Measurements from ENCODE around the gene ARHGEF11.

Gene ARHGEF11, protein sequence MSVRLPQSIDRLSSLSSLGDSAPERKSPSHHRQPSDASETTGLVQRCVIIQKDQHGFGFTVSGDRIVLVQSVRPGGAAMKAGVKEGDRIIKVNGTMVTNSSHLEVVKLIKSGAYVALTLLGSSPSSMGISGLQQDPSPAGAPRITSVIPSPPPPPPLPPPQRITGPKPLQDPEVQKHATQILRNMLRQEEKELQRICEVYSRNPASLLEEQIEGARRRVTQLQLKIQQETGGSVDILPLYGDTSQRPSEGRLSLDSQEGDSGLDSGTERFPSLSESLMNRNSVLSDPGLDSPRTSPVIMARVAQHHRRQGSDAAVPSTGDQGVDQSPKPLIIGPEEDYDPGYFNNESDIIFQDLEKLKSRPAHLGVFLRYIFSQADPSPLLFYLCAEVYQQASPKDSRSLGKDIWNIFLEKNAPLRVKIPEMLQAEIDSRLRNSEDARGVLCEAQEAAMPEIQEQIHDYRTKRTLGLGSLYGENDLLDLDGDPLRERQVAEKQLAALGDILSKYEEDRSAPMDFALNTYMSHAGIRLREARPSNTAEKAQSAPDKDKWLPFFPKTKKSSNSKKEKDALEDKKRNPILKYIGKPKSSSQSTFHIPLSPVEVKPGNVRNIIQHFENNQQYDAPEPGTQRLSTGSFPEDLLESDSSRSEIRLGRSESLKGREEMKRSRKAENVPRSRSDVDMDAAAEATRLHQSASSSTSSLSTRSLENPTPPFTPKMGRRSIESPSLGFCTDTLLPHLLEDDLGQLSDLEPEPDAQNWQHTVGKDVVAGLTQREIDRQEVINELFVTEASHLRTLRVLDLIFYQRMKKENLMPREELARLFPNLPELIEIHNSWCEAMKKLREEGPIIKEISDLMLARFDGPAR (N-terminal part only)

GRCh38 chr1:157045250-157046218 lies at the start of gene ARHGEF11:
TSS of gene ARHGEF11 (minus strand) at chr1:157045742. CDS start at chr1:157044330, 1,412 bp downstream.
- Histone ChIP-seq H3K79me2 (ENCODE audit: insufficient read depth, low read length) (no peaks in the 10 kb centered on the region), H3K9ac (ENCODE audit: low read depth, low read length, poor library complexity, severe bottlenecking) (no peak within 1 kb of the TSS), H3K4me1 (ENCODE audit: insufficient read depth, low read length, poor library complexity, severe bottlenecking) (no peaks in the 10 kb centered on the region), H3K36me3 (ENCODE audit: insufficient read depth, low read length) (no peaks in the 10 kb centered on the region), H3K4me2 (ENCODE audit: low read depth, low read length, poor library complexity, severe bottlenecking) (peak within 1 kb of the TSS; percentile 18), H2AFZ (ENCODE audit: low read length) (no peak within 1 kb of the TSS), H3K9me2 (replicated peaks; ENCODE audit: low read depth, low read length) (no peaks in the 10 kb centered on the region), H3F3A (ENCODE audit: low read depth) (no peaks in the 10 kb centered on the region), H3K9me3 (ENCODE audit: insufficient read depth, low read depth, low read length) (no peaks in the 10 kb centered on the region), H3K27me3 (ENCODE audit: insufficient read depth, low read length, poor library complexity, severe bottlenecking) (peaks cover 61% of the 10 kb centered on the region), H4K20me1 (ENCODE audit: insufficient read depth, low read length, poor library complexity, severe bottlenecking) (no peaks in the 10 kb centered on the region), H3K4me3 (ENCODE audit: low read length, poor library complexity, severe bottlenecking) (no peak within 1 kb of the TSS)
- no peak for TF ChIP-seq EZH2phosphoT487 (IDR thresholded peaks at IDR 0.05; ENCODE audit: borderline replicate concordance)

DNA sequence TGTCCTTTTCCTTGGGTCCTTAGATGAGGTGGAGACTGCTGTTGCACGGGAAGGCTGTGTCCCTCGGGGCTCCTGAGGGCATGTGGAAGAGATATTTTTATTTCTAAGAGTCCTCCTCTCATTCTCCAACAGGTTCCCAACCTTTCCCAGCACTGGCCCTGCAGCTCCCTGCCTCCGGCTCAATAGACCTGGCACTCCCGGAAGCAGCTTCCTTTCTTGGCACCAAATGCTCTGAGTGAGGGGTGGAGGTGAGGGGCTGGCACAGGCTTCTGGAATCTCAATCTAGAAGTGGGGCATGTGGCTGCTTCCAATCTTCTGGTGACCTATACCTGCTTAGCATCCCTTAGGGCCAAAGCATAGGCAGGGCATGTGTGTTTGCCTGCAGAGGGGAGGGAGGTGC lies 49.5 kb upstream of the ARHGEF11 start:
- Histone ChIP-seq H3K9me2 (replicated peaks; ENCODE audit: low read depth, low read length) (no peaks in the 10 kb centered on the region), H3K9ac (ENCODE audit: low read depth, low read length, poor library complexity, severe bottlenecking) (no peak overlapping the region), H2AFZ (ENCODE audit: low read length) (no peak overlapping the region), H3K4me3 (ENCODE audit: low read length, poor library complexity, severe bottlenecking) (no peak overlapping the region), H3K9me3 (ENCODE audit: insufficient read depth, low read depth, low read length) (no peaks in the 10 kb centered on the region), H3K27me3 (ENCODE audit: insufficient read depth, low read length, poor library complexity, severe bottlenecking) (no peaks in the 10 kb centered on the region), H3K4me1 (ENCODE audit: insufficient read depth, low read length, poor library complexity, severe bottlenecking) (no peaks in the 10 kb centered on the region), H3K36me3 (ENCODE audit: insufficient read depth, low read length) (no peaks in the 10 kb centered on the region), H3K79me2 (ENCODE audit: insufficient read depth, low read length) (no peaks in the 10 kb centered on the region), H3F3A (ENCODE audit: low read depth) (no peaks in the 10 kb centered on the region), H3K4me2 (ENCODE audit: low read depth, low read length, poor library complexity, severe bottlenecking) (no peak overlapping the region), H4K20me1 (ENCODE audit: insufficient read depth, low read length, poor library complexity, severe bottlenecking) (no peaks in the 10 kb centered on the region)
- TF ChIP-seq CTCF (conservative IDR thresholded peaks at IDR 0.05; ENCODE audit: low read length) (no peak), EZH2phosphoT487 (IDR thresholded peaks at IDR 0.05; ENCODE audit: borderline replicate concordance) (no peak)

GRCh38 chr1:157092831-157093230 lies 47.3 kb upstream of the ARHGEF11 start:
- Histone ChIP-seq H3K36me3 (ENCODE audit: insufficient read depth, low read length) (no peaks in the 10 kb centered on the region), H4K20me1 (ENCODE audit: insufficient read depth, low read length, poor library complexity, severe bottlenecking) (no peaks in the 10 kb centered on the region), H3K9me2 (replicated peaks; ENCODE audit: low read depth, low read length) (no peaks in the 10 kb centered on the region), H3K9ac (ENCODE audit: low read depth, low read length, poor library complexity, severe bottlenecking) (no peak overlapping the region), H3K4me3 (ENCODE audit: low read length, poor library complexity, severe bottlenecking) (no peak overlapping the region), H3K4me1 (ENCODE audit: insufficient read depth, low read length, poor library complexity, severe bottlenecking) (no peaks in the 10 kb centered on the region), H3K9me3 (ENCODE audit: insufficient read depth, low read depth, low read length) (no peaks in the 10 kb centered on the region), H3K27me3 (ENCODE audit: insufficient read depth, low read length, poor library complexity, severe bottlenecking) (no peaks in the 10 kb centered on the region), H3K4me2 (ENCODE audit: low read depth, low read length, poor library complexity, severe bottlenecking) (no peak overlapping the region), H3F3A (ENCODE audit: low read depth) (no peaks in the 10 kb centered on the region), H3K79me2 (ENCODE audit: insufficient read depth, low read length) (no peaks in the 10 kb centered on the region), H2AFZ (ENCODE audit: low read length) (no peak overlapping the region)
- TF ChIP-seq CTCF (conservative IDR thresholded peaks at IDR 0.05; ENCODE audit: low read length): no peak
- no peak for TF ChIP-seq EZH2phosphoT487 (IDR thresholded peaks at IDR 0.05; ENCODE audit: borderline replicate concordance)
